PC-3 (cell line): ENCODE measurements around the gene FOXO4. TPM values are rescaled to one million over a fixed set of nuclear protein-coding genes. Genes with fewer than 3 reads are reported as not detected.

Experiments used
- ATAC-seq: fragments of 200-7000 bp; cut with Tn5 transposase; 2 replicates; pipeline ENCODE4 v1.9.1; 2020; ENCODE audit warnings: mild to moderate bottlenecking, moderate library complexity
- BruUV-seq: library from RNA; stranded (reverse); fragments of 400-500 nt; replicated peaks from 2 replicates; lab custom pipeline; 2021; lab: Mats Ljungman, UMichigan
- CTCF ChIA-PET: fragments of 300-600 bp; sonication (Branson Sonifier 250); formaldehyde crosslinking; loops from one replicate; lab custom pipeline; 2022; ENCODE audit warnings: antibody characterized with exemption; lab: Charles Lee
- POLR2A ChIA-PET: fragments of 300-600 bp; sonication (Branson Sonifier 250); formaldehyde crosslinking; loops from one replicate; lab custom pipeline; 2022; ENCODE audit warnings: antibody characterized with exemption; ENCODE audit not compliant: unreplicated experiment; lab: Charles Lee
- DNase-seq: peaks from one replicate; pipeline ENCODE4 v3.0.0-alpha.2; 2015
- H2AFZ ChIP-seq: fragments of 300-600 bp; sonication (generic); 2 replicates; pipeline ENCODE4 v1.6.0; 2016; ENCODE audit warnings: antibody characterized with exemption, low read length
- H3F3A ChIP-seq: fragments of 300-600 bp; sonication (generic); one replicate; pipeline ENCODE4 v1.6.0; 2017; ENCODE audit warnings: antibody characterized with exemption, low read length, control low read depth, mild to moderate bottlenecking; ENCODE audit not compliant: unreplicated experiment
- H3K27ac ChIP-seq: fragments of 300-600 bp; sonication (generic); 2 replicates; pipeline ENCODE4 v1.5.1; 2016; ENCODE audit warnings: mild to moderate bottlenecking, low read length
- H3K27me3 ChIP-seq: fragments of 300-600 bp; sonication (generic); 2 replicates; pipeline ENCODE4 v1.6.1; 2016; ENCODE audit warnings: low read length, mixed read lengths
- H3K36me3 ChIP-seq: fragments of 300-600 bp; sonication (generic); 2 replicates; pipeline ENCODE4 v1.6.1; 2016; ENCODE audit warnings: low read depth, mixed run types, low read length, mixed read lengths
- H3K4me1 ChIP-seq: fragments of 300-600 bp; sonication (generic); 2 replicates; pipeline ENCODE4 v1.5.1; 2016; ENCODE audit warnings: low read length; ENCODE audit not compliant: insufficient read depth
- H3K4me2 ChIP-seq: fragments of 300-600 bp; sonication (generic); 2 replicates; pipeline ENCODE4 v1.6.0; 2016; ENCODE audit warnings: low read length
- H3K4me3 ChIP-seq: fragments of 300-600 bp; sonication (generic); 2 replicates; pipeline ENCODE4 v1.5.1; 2016; ENCODE audit warnings: mild to moderate bottlenecking, low read length, mixed read lengths
- H3K79me2 ChIP-seq: fragments of 300-600 bp; sonication (generic); 2 replicates; pipeline ENCODE4 v1.6.1; 2017; ENCODE audit warnings: low read length, mixed read lengths
- H3K9ac ChIP-seq: fragments of 300-600 bp; sonication (generic); 2 replicates; pipeline ENCODE4 v1.6.0; 2016; ENCODE audit warnings: mild to moderate bottlenecking, low read length
- H3K9me2 ChIP-seq: fragments of 300-600 bp; sonication (generic); replicated peaks from 2 replicates; pipeline ENCODE4 v1.6.1; 2016; ENCODE audit warnings: mixed run types, low read length, mixed read lengths
- H3K9me3 ChIP-seq: fragments of 300-600 bp; sonication (generic); 2 replicates; pipeline ENCODE4 v1.6.1; 2016; ENCODE audit warnings: low read length, mixed read lengths
- H4K20me1 ChIP-seq: fragments of 300-600 bp; sonication (generic); 2 replicates; pipeline ENCODE4 v1.6.1; 2016; ENCODE audit warnings: low read length, mixed read lengths
- EZH2 ChIP-seq: fragments of 300-600 bp; sonication (generic); IDR thresholded peaks from one replicate; pipeline ENCODE4 v1.6.1; 2017; ENCODE audit warnings: antibody characterized with exemption, mild to moderate bottlenecking, low read length; ENCODE audit not compliant: unreplicated experiment
- EZH2phosphoT487 ChIP-seq: fragments of 300-600 bp; sonication (generic); IDR thresholded peaks from 2 replicates; pipeline ENCODE4 v1.6.1; 2018; ENCODE audit warnings: mild to moderate bottlenecking, antibody characterized with exemption, low read length, borderline replicate concordance
- intact Hi-C: fragments of 100-400 bp; cut with micrococcal nuclease; formaldehyde crosslinking; loops from 2 replicates; pipeline ENCODE4 v1.9.0; 2023
- total RNA-seq: library from RNA; depleted of rRNA; stranded (reverse); fragments of >200 nt; gene quantifications from 2 replicates; pipeline ENCODE4 v1.2.3, GENCODE V29; 2014
- TF ChIP-seq, protein P1 (sequence below): fragments of 300-600 bp; sonication (generic); conservative IDR thresholded peaks from 2 replicates; pipeline ENCODE4 v1.5.1; 2017; ENCODE audit warnings: antibody characterized with exemption, low read depth, mild to moderate bottlenecking, low read length

FOXO4 gene
- total RNA-seq, 1 experiment from 2014 or later: 5.1 TPM

DNA sequence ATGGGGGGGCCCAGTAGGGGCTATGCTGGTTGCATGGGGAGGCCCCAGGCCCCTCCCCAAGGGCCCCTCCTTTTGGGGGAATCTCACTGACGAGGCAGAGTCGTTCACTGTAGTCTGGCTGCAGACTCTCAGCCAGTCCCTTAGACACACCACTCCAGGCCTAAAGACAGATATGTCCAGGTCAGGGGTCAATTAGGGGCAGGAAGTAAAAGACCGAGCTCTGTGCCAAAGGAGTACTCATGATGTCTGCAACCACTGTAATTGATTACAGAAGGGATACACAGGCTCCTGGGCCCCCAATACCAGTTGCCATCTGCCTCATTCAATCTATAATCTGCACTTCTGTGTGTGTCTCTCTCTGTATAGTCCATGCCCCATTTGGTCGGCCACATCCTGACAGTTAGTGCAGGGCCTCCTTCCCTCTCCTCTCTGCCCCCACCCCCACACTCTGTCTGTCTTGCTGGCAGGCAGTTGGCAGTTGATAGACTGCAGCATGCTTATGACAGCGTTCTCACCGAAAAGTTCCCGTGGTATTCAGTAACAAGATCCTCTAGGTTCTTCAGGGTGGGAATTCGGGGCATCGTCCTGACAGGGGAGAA is 12.2 kb downstream of the FOXO4 start:
- H3K79me2 ChIP-seq: no peaks in the 10 kb centered on the region
- POLR2A ChIA-PET: no interaction called here

DNA sequence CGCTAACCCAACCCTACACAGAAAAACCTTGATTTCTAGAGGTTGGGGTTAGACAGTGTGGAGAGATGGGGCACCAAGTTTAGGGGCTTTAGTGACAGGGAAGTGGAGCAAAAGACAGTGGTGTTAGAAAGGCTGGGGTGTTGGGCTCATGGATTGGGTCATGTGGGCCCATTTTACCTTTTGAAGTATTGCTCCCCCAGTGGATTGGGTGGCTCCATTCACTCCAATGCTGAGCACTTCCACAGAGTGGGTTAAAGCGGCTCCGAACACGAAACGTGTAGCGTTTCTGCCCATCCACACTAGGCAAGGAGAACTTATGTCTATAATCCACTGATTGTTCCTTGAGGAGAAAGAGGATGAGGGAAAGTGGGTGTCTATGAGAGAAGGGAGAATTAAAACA is 13.4 kb downstream of the FOXO4 start:
- Histone ChIP-seq H3K4me3 (no peak overlapping the region), H3K9ac (no peak overlapping the region), H4K20me1 (no peaks in the 10 kb centered on the region), H3K27ac (no peak overlapping the region), H3K4me2 (no peak overlapping the region), H2AFZ (no peak overlapping the region), H3K79me2 (no peaks in the 10 kb centered on the region), H3K27me3 (no peaks in the 10 kb centered on the region), H3K9me3 (no peaks in the 10 kb centered on the region), H3K9me2 (no peaks in the 10 kb centered on the region), H3F3A (no peaks in the 10 kb centered on the region), H3K36me3 (no peaks in the 10 kb centered on the region), H3K4me1 (no peaks in the 10 kb centered on the region)
- POLR2A ChIA-PET: no interaction called here
- no peak for ATAC-seq
- no TSS peak for BruUV-seq
- no peak for DNase-seq
- intact Hi-C loops: no loop called here
- TF ChIP-seq, protein P1, sequence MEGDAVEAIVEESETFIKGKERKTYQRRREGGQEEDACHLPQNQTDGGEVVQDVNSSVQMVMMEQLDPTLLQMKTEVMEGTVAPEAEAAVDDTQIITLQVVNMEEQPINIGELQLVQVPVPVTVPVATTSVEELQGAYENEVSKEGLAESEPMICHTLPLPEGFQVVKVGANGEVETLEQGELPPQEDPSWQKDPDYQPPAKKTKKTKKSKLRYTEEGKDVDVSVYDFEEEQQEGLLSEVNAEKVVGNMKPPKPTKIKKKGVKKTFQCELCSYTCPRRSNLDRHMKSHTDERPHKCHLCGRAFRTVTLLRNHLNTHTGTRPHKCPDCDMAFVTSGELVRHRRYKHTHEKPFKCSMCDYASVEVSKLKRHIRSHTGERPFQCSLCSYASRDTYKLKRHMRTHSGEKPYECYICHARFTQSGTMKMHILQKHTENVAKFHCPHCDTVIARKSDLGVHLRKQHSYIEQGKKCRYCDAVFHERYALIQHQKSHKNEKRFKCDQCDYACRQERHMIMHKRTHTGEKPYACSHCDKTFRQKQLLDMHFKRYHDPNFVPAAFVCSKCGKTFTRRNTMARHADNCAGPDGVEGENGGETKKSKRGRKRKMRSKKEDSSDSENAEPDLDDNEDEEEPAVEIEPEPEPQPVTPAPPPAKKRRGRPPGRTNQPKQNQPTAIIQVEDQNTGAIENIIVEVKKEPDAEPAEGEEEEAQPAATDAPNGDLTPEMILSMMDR: no peak
- CTCF ChIA-PET: interaction anchor here (0.7 kb wide), 1 partner anchor 340 kb away, joined by 6 read pairs; no protein-coding TSS in a partner anchor

More for the DNA sequence above, 12.2 kb downstream of the FOXO4 start:
- CTCF ChIA-PET: no interaction called here
- H3K4me3 ChIP-seq: no peak overlapping the region
- DNase-seq (no peak), ATAC-seq (no peak)
- intact Hi-C loops: no loop called here
- no peaks in the 10 kb centered on the region for H3F3A ChIP-seq
- H3K9me2 ChIP-seq: no peaks in the 10 kb centered on the region
- no peaks in the 10 kb centered on the region for H3K9me3 ChIP-seq
- no peaks in the 10 kb centered on the region for H4K20me1 ChIP-seq
- H2AFZ ChIP-seq: no peak overlapping the region
- H3K36me3 ChIP-seq: no peaks in the 10 kb centered on the region
- TF ChIP-seq EZH2phosphoT487 (no peak), EZH2 (no peak)
- TF ChIP-seq, protein P1: no peak
- H3K4me1 ChIP-seq: no peaks in the 10 kb centered on the region
- no TSS peak for BruUV-seq
- no peak overlapping the region for H3K9ac ChIP-seq
- no peaks in the 10 kb centered on the region for H3K27me3 ChIP-seq
- H3K27ac ChIP-seq: no peak overlapping the region
- no peak overlapping the region for H3K4me2 ChIP-seq

DNA sequence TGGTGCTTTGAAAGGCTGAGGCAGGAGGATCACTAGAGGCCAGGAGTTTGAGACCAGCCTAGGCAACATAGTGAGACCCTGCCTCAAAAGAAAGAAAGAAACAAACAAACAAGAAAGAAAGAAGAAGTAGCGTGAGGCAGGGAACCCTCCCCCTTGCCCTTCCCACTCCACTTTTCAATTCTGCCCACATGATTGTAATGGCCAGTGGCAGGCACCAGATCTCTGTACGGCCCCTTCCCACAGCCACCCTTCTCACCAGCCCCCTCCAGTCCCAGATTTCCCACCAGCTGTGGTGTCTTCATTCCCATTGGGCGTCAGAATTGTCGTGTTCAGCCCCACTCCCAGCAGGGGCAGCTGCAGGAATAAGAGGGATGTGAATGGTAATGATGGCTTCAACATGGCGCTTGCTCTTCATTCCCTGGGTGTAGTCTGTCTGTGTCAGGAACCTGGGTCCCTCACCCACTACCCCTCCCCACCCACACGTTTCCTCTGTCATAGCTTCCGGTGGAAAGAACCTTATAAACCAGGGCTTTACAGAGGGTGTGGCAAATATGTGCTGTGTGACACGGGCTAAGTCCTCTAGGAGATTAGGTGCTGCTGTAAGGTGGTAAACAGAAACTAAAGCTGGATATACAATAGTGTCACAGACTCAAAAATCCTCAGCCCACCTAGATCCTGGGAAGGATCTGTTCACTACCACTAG is 15.6 kb downstream of the FOXO4 start, which contains the start of gene IL2RG:
Gene IL2RG, minus strand, starts transcription at position 437 of the 703 bp plus-strand sequence. Its CDS starts 38 bp downstream, at position 399.
- Histone ChIP-seq H3K9ac (no peak within 1 kb of the TSS), H4K20me1 (no peaks in the 10 kb centered on the region), H3K4me3 (no peak within 1 kb of the TSS), H3K79me2 (no peaks in the 10 kb centered on the region), H3K9me2 (no peaks in the 10 kb centered on the region), H3F3A (no peaks in the 10 kb centered on the region), H3K4me2 (no peak within 1 kb of the TSS), H3K9me3 (no peaks in the 10 kb centered on the region), H2AFZ (no peak within 1 kb of the TSS), H3K4me1 (no peaks in the 10 kb centered on the region), H3K27me3 (no peaks in the 10 kb centered on the region), H3K36me3 (no peaks in the 10 kb centered on the region), H3K27ac (no peak within 1 kb of the TSS)
- peak; percentile 45; the same call in 1 of the 2 replicates for ATAC-seq
- ChIA-PET POLR2A (no interaction called here), CTCF (no interaction called here)
- TF ChIP-seq EZH2: no peak
- no peak for TF ChIP-seq EZH2phosphoT487
- TF ChIP-seq, protein P1: no peak
- BruUV-seq: no TSS peak
- intact Hi-C loops: no loop called here
- peak; percentile 7 for DNase-seq
